Measurements from ENCODE around the gene SLC24A3.
"Not testable (repeated sequence)": the region's sequence is repeated elsewhere in the genome, so short reads cannot be mapped to it uniquely, and the experiment has no call there.

SLC24A3 gene

DNA sequence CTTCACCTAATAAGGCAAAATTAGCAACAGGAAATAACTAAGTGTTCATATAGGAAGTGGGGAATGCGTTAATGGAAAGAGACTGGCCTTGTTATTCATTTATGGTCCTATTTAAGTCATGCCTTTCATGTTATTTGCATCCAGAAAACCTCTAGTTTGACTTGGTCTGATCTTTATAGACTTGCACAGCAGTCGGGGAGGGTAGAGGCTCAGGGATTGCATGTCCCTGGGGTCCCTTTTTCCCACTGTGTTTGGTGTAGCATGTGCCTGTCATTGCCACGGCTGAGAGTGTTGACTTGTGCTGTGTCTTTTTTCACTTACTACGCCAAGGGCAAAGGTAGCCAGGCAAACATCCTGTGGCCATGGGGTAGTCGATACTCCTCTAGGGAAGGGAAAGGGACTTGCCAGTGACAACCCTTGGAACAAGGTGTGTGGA, 440.2 kb downstream of the SLC24A3 start:
- no peak for DNase-seq

DNA sequence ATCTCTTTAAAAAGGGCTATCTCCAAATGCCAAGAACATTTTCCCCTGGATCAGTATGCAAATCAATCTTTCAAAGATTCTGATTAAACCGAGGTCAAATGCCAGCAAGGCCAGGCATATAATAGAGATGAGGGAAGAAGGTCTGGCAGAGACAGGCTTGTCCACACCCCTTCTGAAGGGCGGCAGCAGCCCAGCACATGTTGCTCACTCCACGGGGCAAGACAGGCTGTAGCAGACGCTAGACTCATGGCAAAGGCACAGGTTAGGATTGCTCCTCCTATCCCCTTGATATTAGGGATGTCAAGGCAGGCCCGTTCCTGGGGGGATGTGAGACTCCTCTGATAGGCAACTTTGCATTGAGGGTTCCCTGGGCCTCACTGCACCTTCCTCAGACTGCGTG, 440.9 kb downstream of the SLC24A3 start:
- DNase-seq: no peak

DNA sequence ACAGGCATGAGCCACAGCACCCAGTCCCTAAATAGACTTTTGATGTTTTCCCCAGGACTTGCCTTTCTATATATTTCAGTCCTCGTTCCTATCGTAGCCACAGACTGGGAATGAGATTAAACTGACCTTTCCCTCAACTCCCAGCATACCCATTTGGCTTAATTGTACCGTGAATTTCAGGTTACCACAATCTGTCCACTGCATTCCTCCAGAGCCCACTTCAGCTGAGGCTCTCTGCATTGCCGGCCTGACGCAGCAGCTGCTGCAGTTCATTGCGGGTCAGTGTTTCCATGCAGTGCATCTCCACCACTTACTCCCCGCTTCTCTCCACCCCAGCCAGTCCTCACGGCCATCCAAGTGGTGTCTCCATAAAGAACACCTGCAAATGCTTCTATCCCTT, 442.5 kb downstream of the SLC24A3 start:
- no peak for DNase-seq

GRCh38 chr20:19658137-19658536, 445.7 kb downstream of the SLC24A3 start:
- DNase-seq: no peak

- no peak for DNase-seq
Observed at GRCh38 chr20:19659448-19659847, 447.0 kb downstream of the SLC24A3 start.

- no peak for DNase-seq
Observed at GRCh38 chr20:19660808-19661378, 448.5 kb downstream of the SLC24A3 start.

- DNase-seq: peak; percentile 58
Observed at GRCh38 chr20:19661717-19662636, 449.5 kb downstream of the SLC24A3 start.

DNA sequence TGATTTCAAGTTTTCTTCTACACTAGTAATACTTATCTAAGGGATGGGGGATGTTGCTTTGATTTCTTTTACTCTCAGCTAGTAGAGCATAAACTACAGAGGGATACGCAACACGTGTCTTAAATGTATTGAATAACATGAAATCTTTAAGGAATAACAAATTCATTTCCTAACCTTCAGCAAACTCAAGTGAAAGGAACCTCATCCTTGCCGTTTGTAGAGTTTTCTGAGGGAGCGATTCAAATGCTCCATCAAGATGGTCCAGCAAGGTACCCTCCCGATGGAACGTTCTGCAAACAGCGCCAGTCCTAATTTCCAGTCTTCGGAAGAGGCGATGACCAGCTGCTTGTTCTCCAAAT, 450.2 kb downstream of the SLC24A3 start:
- no peak for DNase-seq

- DNase-seq: no peak
Observed at GRCh38 chr20:19668418-19668817, 456.0 kb downstream of the SLC24A3 start.

GRCh38 chr20:19670829-19671228, 458.4 kb downstream of the SLC24A3 start:
- DNase-seq: no peak

DNA sequence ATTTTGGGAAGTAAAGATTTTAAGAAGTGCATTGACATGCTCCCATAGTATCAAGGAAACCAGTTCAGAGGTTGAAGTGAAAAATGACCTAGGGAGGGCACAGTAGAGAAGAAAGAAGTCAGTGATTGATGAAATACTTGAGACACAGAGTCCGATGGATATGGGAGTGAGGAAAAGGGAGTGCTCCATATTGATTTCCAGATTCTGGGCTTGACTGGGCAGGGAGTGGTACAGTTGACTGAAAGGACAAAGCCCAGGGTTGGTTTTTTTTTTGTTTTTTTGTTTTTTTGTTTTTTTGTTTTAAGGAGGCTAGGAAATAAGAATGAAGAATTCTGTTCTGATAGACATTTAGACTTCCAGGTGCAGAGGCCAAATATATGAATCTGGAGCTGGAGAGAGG, 458.9 kb downstream of the SLC24A3 start:
- DNase-seq: no peak

DNA sequence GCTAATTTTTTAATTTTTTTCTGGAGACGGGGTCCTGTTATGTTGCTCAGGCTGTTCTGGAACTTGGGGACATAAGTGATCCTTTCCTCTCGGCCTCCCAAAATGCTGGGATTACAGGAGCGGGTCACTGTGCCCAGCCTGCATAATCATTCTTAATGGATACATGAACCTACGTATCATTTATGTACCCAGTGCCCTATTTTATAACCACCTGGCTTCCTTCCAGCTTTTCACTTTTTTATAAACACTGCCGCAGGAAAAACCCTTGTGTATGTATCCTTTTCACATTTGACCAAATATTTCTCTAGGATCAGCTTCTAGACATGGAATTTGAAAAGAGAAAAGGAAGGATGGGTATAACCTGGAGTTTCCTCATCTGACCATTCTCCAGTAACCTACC, 460.1 kb downstream of the SLC24A3 start:
- no peak for DNase-seq

GRCh38 chr20:19673575-19673974, 461.1 kb downstream of the SLC24A3 start:
- no peak for DNase-seq

GRCh38 chr20:19676202-19676601, 463.8 kb downstream of the SLC24A3 start:
- DNase-seq: no peak

DNA sequence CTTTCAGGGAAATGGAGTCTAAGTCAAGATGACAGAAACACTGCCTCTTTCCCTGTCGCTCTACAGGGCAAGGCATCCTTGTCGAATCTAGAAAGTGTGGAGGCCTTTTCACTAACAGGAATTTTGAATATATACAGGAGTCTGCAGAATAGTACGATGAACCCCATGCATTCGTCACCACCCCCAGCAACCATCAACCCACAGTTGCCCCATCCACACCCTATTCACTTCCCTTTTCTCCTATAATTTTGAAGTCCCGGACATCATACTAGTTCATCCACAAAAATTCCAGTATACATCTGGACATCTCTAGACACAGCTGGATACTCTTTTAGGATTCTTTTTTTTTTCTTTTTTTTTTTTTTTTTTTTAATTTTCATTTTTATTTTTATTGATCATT, 464.9 kb downstream of the SLC24A3 start:
- no peak for DNase-seq

- DNase-seq: not testable (repeated sequence)
Observed at GRCh38 chr20:19678591-19678990, 466.1 kb downstream of the SLC24A3 start.

- no peak for DNase-seq
Observed at GRCh38 chr20:19679900-19680495, 467.6 kb downstream of the SLC24A3 start.

DNA sequence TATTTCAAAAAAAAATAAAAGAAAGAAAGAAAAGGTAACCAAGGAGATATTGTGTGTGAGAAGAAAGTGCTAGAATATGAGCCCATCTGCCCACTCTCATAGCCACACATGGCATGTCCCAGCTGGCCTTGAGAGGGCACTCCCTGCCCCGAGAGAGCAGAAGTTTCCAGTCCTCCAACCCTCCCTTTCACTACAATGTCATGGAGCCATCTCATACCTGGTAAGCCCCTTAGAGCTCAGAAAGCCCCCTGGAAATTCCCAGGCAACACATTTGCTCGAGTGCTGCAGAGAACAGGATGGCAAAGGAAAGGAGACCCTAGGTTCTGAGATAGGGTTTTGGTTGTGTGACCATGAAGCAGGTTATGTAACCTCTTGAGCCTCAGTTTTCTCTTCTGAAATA, 469.8 kb downstream of the SLC24A3 start:
- DNase-seq: no peak

DNA sequence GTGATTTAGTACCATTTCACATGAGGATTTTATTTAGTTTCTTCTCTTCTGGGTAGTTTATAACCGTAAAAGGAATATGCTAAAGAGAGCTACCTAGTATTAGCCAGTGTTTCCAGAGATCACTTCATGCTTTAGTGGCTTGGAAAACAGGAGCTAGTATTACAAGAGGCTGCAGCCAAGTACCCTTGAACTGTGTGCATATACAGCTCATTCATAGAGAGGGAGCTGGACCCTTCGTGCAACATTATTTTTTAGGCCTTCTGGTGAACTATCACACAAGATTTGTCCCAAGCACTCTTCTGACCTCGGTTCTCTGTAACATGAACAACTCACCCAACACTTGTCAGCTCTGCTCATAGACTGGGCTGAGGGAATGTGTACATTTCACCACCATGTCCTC, 470.7 kb downstream of the SLC24A3 start:
- no peak for DNase-seq

- no peak for DNase-seq
Observed at GRCh38 chr20:19683822-19684221, 471.4 kb downstream of the SLC24A3 start.

GRCh38 chr20:19688031-19688806, 475.8 kb downstream of the SLC24A3 start:
- DNase-seq: peak; percentile 4

DNA sequence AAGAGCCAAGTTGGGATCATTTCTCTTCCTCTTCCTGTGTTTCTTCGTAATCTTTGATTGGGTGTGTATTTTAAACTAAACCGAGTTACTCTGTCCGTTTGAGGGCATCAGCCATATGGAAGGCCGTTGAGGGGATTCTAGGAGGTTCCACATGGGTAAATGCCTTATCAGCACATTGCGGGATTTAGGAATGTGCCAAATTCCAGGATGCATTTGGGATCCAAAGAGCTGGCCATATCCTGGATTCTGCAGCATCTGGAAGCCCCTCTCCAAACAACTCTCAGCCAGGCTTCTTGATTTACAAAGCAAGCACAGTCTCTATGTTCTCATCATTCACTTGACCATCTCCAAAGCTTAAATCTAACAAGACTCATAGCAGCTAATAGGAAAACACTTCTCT, 478.0 kb downstream of the SLC24A3 start:
- DNase-seq: no peak

- no peak for DNase-seq
Observed at GRCh38 chr20:19691125-19691524, 478.7 kb downstream of the SLC24A3 start.
